ENCODE results near the gene PTPRT. TPM values are rescaled to one million over a fixed set of nuclear protein-coding genes. Genes with fewer than 3 reads are reported as not detected.
A peak's percentile ranks its signal among the peaks of the same experiment; 100 is the strongest.

PTPRT gene
- total RNA-seq, 1 experiment from 2014 or later = not detected

DNA sequence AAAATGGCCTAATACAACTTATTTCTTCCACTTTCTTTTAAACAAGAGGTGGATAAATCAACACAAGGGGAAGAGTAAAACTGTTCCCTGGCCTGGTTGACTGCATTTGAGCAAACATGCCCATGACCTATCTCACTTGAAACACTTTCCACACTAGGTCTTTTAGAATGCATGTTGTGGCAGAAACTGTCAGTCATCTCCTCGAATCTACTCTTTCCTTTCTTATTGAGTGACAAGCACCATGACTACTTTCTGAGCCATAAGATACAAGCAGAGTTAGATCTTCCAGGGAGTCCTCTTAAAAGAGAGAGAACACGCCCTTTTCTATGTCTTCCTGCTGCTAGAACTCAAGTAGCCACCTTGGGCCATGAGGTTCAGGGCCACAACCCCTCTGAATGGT is 66.5 kb downstream of the PTPRT start:
- H3K4me3 ChIP-seq (ENCODE audit: low read depth, low read length, poor library complexity, severe bottlenecking) = no peak overlapping the region
- no TSS peak for BruUV-seq (replicated peaks)

DNA sequence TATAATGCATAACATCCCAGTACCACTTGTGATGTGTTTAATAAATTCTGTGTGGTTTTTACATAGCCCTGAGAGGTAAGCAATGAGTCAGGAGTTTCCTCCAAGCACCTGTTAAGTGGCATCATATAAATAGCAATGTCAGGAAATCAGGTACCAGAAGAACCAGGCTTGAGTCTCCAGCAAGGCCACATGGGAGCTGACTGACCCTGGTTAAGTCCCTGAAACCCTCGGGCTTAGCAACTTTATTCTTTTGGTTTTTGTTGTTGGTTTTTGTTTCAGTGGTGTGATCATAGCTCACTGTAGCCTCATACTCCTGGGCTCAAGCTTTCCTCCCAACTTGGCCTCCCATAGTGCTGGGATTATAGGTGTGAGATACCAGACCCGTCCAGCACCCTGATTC is 70.0 kb downstream of the PTPRT start:
- TF ChIP-seq CTCF (conservative IDR thresholded peaks at IDR 0.05; ENCODE audit: low read depth, low read length) (no peak), EZH2 (IDR thresholded peaks at IDR 0.05; ENCODE audit: borderline replicate concordance, low read depth, low read length, poor library complexity, severe bottlenecking) (no peak)
- POLR2A ChIA-PET (ENCODE audit: low non-redundant PET) = no interaction called here

More for the DNA sequence above, 66.5 kb downstream of the PTPRT start:
- Histone ChIP-seq H3K36me3 (ENCODE audit: insufficient read depth, low read length, poor library complexity, severe bottlenecking) (no peaks in the 10 kb centered on the region), H3K27me3 (replicated peaks; ENCODE audit: insufficient read depth, low read depth, low read length, poor library complexity) (peaks cover 28% of the 10 kb centered on the region), H3K27ac (ENCODE audit: low read depth, low read length, poor library complexity, severe bottlenecking) (no peak overlapping the region), H3K9me3 (ENCODE audit: low read depth, low read length, poor library complexity, severe bottlenecking) (no peaks in the 10 kb centered on the region), H3K4me1 (ENCODE audit: insufficient read depth, low read length, poor library complexity, severe bottlenecking) (no peaks in the 10 kb centered on the region)
- ChIA-PET CTCF (no interaction called here), POLR2A (ENCODE audit: low non-redundant PET) (no interaction called here)
- TF ChIP-seq EZH2 (IDR thresholded peaks at IDR 0.05; ENCODE audit: borderline replicate concordance, low read depth, low read length, poor library complexity, severe bottlenecking) (no peak), CTCF (conservative IDR thresholded peaks at IDR 0.05; ENCODE audit: low read depth, low read length) (no peak)
- DNase-seq (ENCODE audit: low spot score) = no peak
- intact Hi-C loops (cut with micrococcal nuclease; ENCODE audit: unreplicated experiment) = no loop called here

GRCh38 chr20:43102394-43102793 is 87.3 kb downstream of the PTPRT start:
- POLR2A ChIA-PET (ENCODE audit: low non-redundant PET) = no interaction called here
- peak; percentile 21 for DNase-seq (ENCODE audit: low spot score)
- Histone ChIP-seq H3K27ac (ENCODE audit: low read depth, low read length, poor library complexity, severe bottlenecking) (no peak overlapping the region), H3K9me3 (ENCODE audit: low read depth, low read length, poor library complexity, severe bottlenecking) (no peaks in the 10 kb centered on the region), H3K4me1 (ENCODE audit: insufficient read depth, low read length, poor library complexity, severe bottlenecking) (no peaks in the 10 kb centered on the region), H3K27me3 (replicated peaks; ENCODE audit: insufficient read depth, low read depth, low read length, poor library complexity) (peaks cover 12% of the 10 kb centered on the region), H3K4me3 (ENCODE audit: low read depth, low read length, poor library complexity, severe bottlenecking) (no peak overlapping the region), H3K36me3 (ENCODE audit: insufficient read depth, low read length, poor library complexity, severe bottlenecking) (no peaks in the 10 kb centered on the region)
- no TSS peak for BruUV-seq (replicated peaks)
- CTCF ChIA-PET = interaction anchor here (0.6 kb wide), 1 partner anchor 9 kb away, joined by 11 read pairs; no protein-coding TSS in a partner anchor
- peak; percentile 49 for TF ChIP-seq CTCF (conservative IDR thresholded peaks at IDR 0.05; ENCODE audit: low read depth, low read length)
- no peak for TF ChIP-seq EZH2 (IDR thresholded peaks at IDR 0.05; ENCODE audit: borderline replicate concordance, low read depth, low read length, poor library complexity, severe bottlenecking)
- intact Hi-C loops (cut with micrococcal nuclease; ENCODE audit: unreplicated experiment) = no loop called here

More for the DNA sequence above, 70.0 kb downstream of the PTPRT start:
- peaks cover 32% of the 10 kb centered on the region for H3K27me3 ChIP-seq (replicated peaks; ENCODE audit: insufficient read depth, low read depth, low read length, poor library complexity)
- H3K4me1 ChIP-seq (ENCODE audit: insufficient read depth, low read length, poor library complexity, severe bottlenecking) = no peaks in the 10 kb centered on the region
- CTCF ChIA-PET = no interaction called here
- H3K27ac ChIP-seq (ENCODE audit: low read depth, low read length, poor library complexity, severe bottlenecking) = no peak overlapping the region
- no peak for DNase-seq (ENCODE audit: low spot score)
- no peaks in the 10 kb centered on the region for H3K36me3 ChIP-seq (ENCODE audit: insufficient read depth, low read length, poor library complexity, severe bottlenecking)
- no peaks in the 10 kb centered on the region for H3K9me3 ChIP-seq (ENCODE audit: low read depth, low read length, poor library complexity, severe bottlenecking)
- intact Hi-C loops (cut with micrococcal nuclease; ENCODE audit: unreplicated experiment) = no loop called here
- no peak overlapping the region for H3K4me3 ChIP-seq (ENCODE audit: low read depth, low read length, poor library complexity, severe bottlenecking)
- no TSS peak for BruUV-seq (replicated peaks)
